WI38 (cell line): Measurements from ENCODE around the gene TEX52.

Experiments
- H3K4me3 ChIP-seq: 2 replicates; pipeline ENCODE4 v1.5.1; 2011; ENCODE audit warnings: low read depth, mild to moderate bottlenecking, control low read depth, low read length
- CTCF ChIP-seq: IDR thresholded peaks from 2 replicates; pipeline ENCODE4 v1.5.1; 2012; ENCODE audit warnings: low read depth, mild to moderate bottlenecking, control low read depth, low read length

TEX52 gene

GRCh38 chr12:2862876-2863275 is 6.0 kb upstream of the TEX52 start:
- no peak overlapping the region for H3K4me3 ChIP-seq
- no peak for TF ChIP-seq CTCF

GRCh38 chr12:2860170-2860569 is 3.3 kb upstream of the TEX52 start:
- no peak for TF ChIP-seq CTCF
- H3K4me3 ChIP-seq: no peak overlapping the region

GRCh38 chr12:2858944-2859421 is 2.1 kb upstream of the TEX52 start:
- no peak overlapping the region for H3K4me3 ChIP-seq
- no peak for TF ChIP-seq CTCF

GRCh38 chr12:2858334-2858733 is 1.5 kb upstream of the TEX52 start:
- no peak for TF ChIP-seq CTCF
- H3K4me3 ChIP-seq: no peak overlapping the region

DNA sequence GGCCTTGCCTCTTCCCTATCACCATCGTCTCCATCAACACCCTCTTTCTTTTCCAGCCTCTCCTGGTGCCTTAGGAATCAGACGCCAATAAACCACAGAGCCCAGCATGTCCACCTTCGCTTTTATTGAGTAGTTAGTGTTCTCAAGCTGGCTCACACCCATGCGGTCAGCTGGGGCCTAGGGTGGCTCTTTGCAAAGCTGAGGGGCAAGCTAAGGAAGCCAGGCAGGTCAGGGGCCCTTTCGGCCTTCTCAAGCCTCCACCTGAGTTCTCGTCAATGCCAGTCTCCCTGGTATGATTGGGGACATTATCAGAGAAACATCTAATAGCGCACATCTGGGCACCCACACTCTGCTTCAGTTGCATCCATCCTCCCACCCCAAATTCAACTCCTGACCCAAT is 737 bp upstream of the TEX52 start:
- H3K4me3 ChIP-seq: no peak overlapping the region
- TF ChIP-seq CTCF: no peak

DNA sequence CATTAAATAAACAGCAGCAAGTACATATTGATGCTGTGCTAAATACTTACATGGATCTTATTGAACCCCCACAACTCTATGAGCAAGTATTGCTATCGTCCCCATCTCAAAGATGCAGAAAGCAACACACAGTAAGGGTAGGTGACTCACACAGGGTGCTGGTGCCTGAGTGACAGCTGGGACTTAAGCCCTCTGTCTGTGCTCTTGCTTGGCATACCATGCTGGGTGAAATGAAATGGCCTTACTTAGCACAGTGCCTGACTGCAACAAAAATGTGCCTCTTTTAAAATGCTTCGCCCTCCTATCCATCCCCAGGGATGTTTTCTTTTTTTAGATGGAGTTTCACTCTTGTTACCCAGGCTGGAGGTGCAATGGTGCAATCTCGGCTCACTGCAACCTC is 788 bp downstream of the TEX52 start:
- TF ChIP-seq CTCF: no peak
- no peak overlapping the region for H3K4me3 ChIP-seq

DNA sequence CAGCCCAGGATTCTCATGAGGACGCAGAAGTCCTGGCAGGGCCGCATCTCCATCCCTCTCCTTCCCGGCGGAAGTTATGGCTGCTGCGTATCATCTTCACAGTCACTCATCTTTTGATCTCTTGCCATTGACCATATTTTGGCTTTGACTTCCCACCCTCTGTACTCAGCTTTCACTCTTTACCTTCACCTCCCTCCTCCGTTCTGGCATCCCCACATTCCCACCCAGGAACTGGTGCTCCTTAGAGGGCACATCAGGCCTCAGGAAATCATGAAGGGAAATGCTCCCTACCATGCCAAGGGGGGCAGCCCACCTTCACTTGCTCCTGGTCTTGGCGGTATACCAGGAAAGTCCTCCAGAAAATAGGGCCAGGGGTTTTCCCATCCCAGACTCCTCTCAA is 1.3 kb downstream of the TEX52 start:
- no peak overlapping the region for H3K4me3 ChIP-seq
- no peak for TF ChIP-seq CTCF
